Neural progenitor cell (in vitro differentiated cells): Measurements from ENCODE around the gene EIPR1. TPM values are rescaled to one million over a fixed set of nuclear protein-coding genes. Genes with fewer than 3 reads are reported as not detected.

Experiments used
- DNase-seq: peaks from one replicate; pipeline ENCODE4 v3.0.0-alpha.2; 2016; ENCODE audit warnings: low spot score
- H2AFZ ChIP-seq: fragments of 200-600 bp; sonication (generic); replicated peaks from 2 replicates; pipeline ENCODE4 v1.6.1; 2016; ENCODE audit warnings: antibody characterized with exemption
- H3F3A ChIP-seq: fragments of 200-600 bp; sonication (generic); 2 replicates; pipeline ENCODE4 v1.6.1; 2016; ENCODE audit warnings: antibody characterized with exemption, low read depth
- H3K27ac ChIP-seq: fragments of 200-600 bp; sonication (generic); 2 replicates; pipeline ENCODE4 v1.5.1; 2016; ENCODE audit warnings: mild to moderate bottlenecking
- H3K27me3 ChIP-seq: fragments of 200-600 bp; sonication (generic); 2 replicates; pipeline ENCODE4 v1.6.1; 2016; ENCODE audit warnings: mild to moderate bottlenecking, moderate library complexity
- H3K36me3 ChIP-seq: fragments of 200-600 bp; sonication (generic); 2 replicates; pipeline ENCODE4 v1.5.1; 2016
- H3K4me1 ChIP-seq: fragments of 200-600 bp; sonication (generic); 2 replicates; pipeline ENCODE4 v1.6.1; 2016; ENCODE audit warnings: mixed run types
- H3K4me2 ChIP-seq: fragments of 200-600 bp; sonication (generic); 2 replicates; pipeline ENCODE4 v1.6.1; 2016
- H3K4me3 ChIP-seq: fragments of 200-600 bp; sonication (generic); 2 replicates; pipeline ENCODE4 v1.5.1; 2016
- H3K79me2 ChIP-seq: fragments of 200-600 bp; sonication (generic); 2 replicates; pipeline ENCODE4 v1.6.1; 2016; ENCODE audit warnings: low read depth
- H3K9ac ChIP-seq: fragments of 200-600 bp; sonication (generic); 2 replicates; pipeline ENCODE4 v1.6.1; 2016
- H3K9me3 ChIP-seq: fragments of 200-600 bp; sonication (generic); 2 replicates; pipeline ENCODE4 v1.5.1; 2016; ENCODE audit warnings: low read depth
- H4K20me1 ChIP-seq: fragments of 200-600 bp; sonication (generic); 2 replicates; pipeline ENCODE4 v1.6.1; 2016; ENCODE audit warnings: low read depth
- H3K27ac Mint-ChIP-seq: 3 replicates; pipeline ENCODE4 v1.8.0; 2021; ENCODE audit warnings: mixed read lengths
- H3K27me3 Mint-ChIP-seq: 2 replicates; pipeline ENCODE4 v1.8.0; 2022; ENCODE audit warnings: low read depth, mild to moderate bottlenecking, inconsistent platforms, moderate library complexity, mixed read lengths; ENCODE audit not compliant: insufficient read depth
- H3K36me3 Mint-ChIP-seq: 3 replicates; pipeline ENCODE4 v1.8.0; 2021; ENCODE audit warnings: mixed read lengths
- H3K4me1 Mint-ChIP-seq: 3 replicates; pipeline ENCODE4 v1.8.0; 2021; ENCODE audit warnings: mixed read lengths
- H3K4me3 Mint-ChIP-seq: 3 replicates; pipeline ENCODE4 v1.8.0; 2021; ENCODE audit warnings: mild to moderate bottlenecking, moderate library complexity, mixed read lengths
- H3K9me3 Mint-ChIP-seq: 3 replicates; pipeline ENCODE4 v1.8.0; 2020; ENCODE audit warnings: mixed read lengths
- CTCF ChIP-seq: fragments of 200-600 bp; sonication (generic); IDR thresholded peaks from 2 replicates; pipeline ENCODE4 v1.5.1; 2017; ENCODE audit warnings: antibody characterized with exemption, mild to moderate bottlenecking
- EZH2 ChIP-seq: fragments of 200-600 bp; sonication (generic); IDR thresholded peaks from 2 replicates; pipeline ENCODE4 v1.6.1; 2017; ENCODE audit warnings: antibody characterized with exemption, mild to moderate bottlenecking, moderate library complexity
- EZH2phosphoT487 ChIP-seq: fragments of 200-600 bp; sonication (generic); IDR thresholded peaks from 2 replicates; pipeline ENCODE4 v1.6.1; 2017; ENCODE audit warnings: antibody characterized with exemption
- total RNA-seq: library from RNA; depleted of rRNA; stranded (reverse); fragments of >200 nt; gene quantifications from 2 replicates; pipeline ENCODE4 v1.2.3, GENCODE V29; 2015; ENCODE audit warnings: low replicate concordance

The EIPR1 gene
- total RNA-seq, 1 donor from 2014 or later: 57.1 TPM

DNA sequence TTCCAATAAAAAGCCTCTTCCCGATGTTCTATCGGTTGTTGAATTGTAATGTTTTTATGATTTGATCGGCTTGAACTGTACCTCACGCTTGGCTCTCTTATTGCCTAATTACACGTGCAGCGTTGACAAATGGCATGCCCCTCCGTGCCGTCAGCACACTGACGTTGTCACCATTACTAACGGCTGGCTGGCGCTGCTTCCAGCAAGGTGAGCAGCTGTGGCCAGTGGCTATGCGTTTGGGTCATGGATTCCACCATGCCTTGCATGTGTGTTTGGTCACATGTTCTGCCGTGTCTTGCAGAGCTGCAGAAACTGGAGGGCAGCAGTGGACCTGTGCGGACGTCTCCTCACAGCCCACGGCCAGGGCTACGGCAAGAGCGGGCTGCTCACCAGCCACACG lies 44.0 kb upstream of the EIPR1 start:
- Histone ChIP-seq H3K36me3 (no peaks in the 10 kb centered on the region), H3K4me3 (no peak overlapping the region), H3K4me2 (no peak overlapping the region), H3K27ac (no peak overlapping the region), H2AFZ (no peak overlapping the region), H4K20me1 (no peaks in the 10 kb centered on the region), H3K4me1 (no peaks in the 10 kb centered on the region), H3K9ac (no peak overlapping the region), H3K9me3 (no peaks in the 10 kb centered on the region), H3K27me3 (no peaks in the 10 kb centered on the region), H3F3A (peaks cover 5% of the 10 kb centered on the region), H3K79me2 (no peaks in the 10 kb centered on the region)
- Mint-ChIP-seq H3K27ac (no peak overlapping the region), H3K27me3 (peaks cover 6% of the 10 kb centered on the region), H3K36me3 (peaks cover 30% of the 10 kb centered on the region), H3K9me3 (no peaks in the 10 kb centered on the region), H3K4me3 (no peak overlapping the region), H3K4me1 (peaks cover 2% of the 10 kb centered on the region)
- no peak for DNase-seq
- TF ChIP-seq CTCF (no peak), EZH2 (no peak), EZH2phosphoT487 (no peak)

- Histone ChIP-seq H3K9me3 (no peaks in the 10 kb centered on the region), H3F3A (peaks cover 5% of the 10 kb centered on the region), H3K27me3 (no peaks in the 10 kb centered on the region), H3K9ac (no peak overlapping the region), H4K20me1 (no peaks in the 10 kb centered on the region), H3K4me3 (no peak overlapping the region), H3K4me2 (no peak overlapping the region), H3K27ac (no peak overlapping the region), H3K36me3 (no peaks in the 10 kb centered on the region), H3K4me1 (no peaks in the 10 kb centered on the region), H3K79me2 (no peaks in the 10 kb centered on the region), H2AFZ (no peak overlapping the region)
- H3K4me3 Mint-ChIP-seq: no peak overlapping the region
- H3K27ac Mint-ChIP-seq: no peak overlapping the region
- peaks cover 29% of the 10 kb centered on the region for H3K36me3 Mint-ChIP-seq
- no peak for DNase-seq
- peaks cover 6% of the 10 kb centered on the region for H3K27me3 Mint-ChIP-seq
- H3K4me1 Mint-ChIP-seq: peaks cover 2% of the 10 kb centered on the region
- TF ChIP-seq EZH2 (no peak), CTCF (no peak), EZH2phosphoT487 (no peak)
- no peaks in the 10 kb centered on the region for H3K9me3 Mint-ChIP-seq
Measured at GRCh38 chr2:3420769-3421397, 43.3 kb upstream of the EIPR1 start.

DNA sequence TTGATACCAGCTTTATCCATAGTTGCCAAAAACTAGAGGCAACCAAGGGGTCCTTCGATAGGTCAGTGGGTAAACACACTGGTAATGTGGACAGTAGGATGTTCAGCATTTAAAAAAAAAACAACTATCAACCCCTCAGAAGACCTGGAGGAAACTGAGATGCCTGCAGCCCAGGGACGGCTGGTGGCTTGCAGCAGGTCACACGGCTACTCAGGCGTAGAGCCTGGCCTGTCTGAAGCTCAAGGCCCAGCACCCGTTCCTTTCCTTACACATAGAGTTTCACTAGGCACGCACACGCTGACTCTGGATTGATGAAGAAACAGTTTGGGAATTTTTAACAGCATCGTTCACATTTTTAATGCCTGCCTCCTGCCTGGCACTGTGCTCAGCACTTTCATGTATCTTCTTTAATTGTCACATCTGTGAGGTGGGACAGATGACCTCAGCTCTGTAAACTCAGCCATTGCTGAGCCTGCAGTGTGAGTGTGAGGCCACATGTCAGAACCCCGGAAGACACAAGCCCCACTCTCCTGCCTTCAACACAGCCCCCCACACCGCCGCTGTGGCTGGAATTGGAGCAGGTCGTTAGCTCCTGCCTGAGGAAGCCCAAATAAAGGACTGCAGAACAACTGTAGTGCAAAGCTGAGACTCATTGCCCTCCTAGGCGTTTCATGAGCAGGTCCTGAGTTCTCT lies 42.6 kb upstream of the EIPR1 start:
- H3K4me1 Mint-ChIP-seq: peaks cover 2% of the 10 kb centered on the region
- peaks cover 6% of the 10 kb centered on the region for H3K27me3 Mint-ChIP-seq
- H3K9me3 Mint-ChIP-seq: no peaks in the 10 kb centered on the region
- H3F3A ChIP-seq: peaks cover 5% of the 10 kb centered on the region
- no peak overlapping the region for H2AFZ ChIP-seq
- H3K4me1 ChIP-seq: no peaks in the 10 kb centered on the region
- H3K27ac ChIP-seq: no peak overlapping the region
- no peaks in the 10 kb centered on the region for H3K9me3 ChIP-seq
- H3K36me3 ChIP-seq: no peaks in the 10 kb centered on the region
- H3K36me3 Mint-ChIP-seq: peaks cover 24% of the 10 kb centered on the region
- no peak for DNase-seq
- no peaks in the 10 kb centered on the region for H3K27me3 ChIP-seq
- H3K4me2 ChIP-seq: no peak overlapping the region
- no peaks in the 10 kb centered on the region for H3K79me2 ChIP-seq
- H3K4me3 Mint-ChIP-seq: no peak overlapping the region
- TF ChIP-seq EZH2: no peak
- peak overlapping the region; percentile 29 for H3K27ac Mint-ChIP-seq
- no peak overlapping the region for H3K9ac ChIP-seq
- H3K4me3 ChIP-seq: no peak overlapping the region
- no peaks in the 10 kb centered on the region for H4K20me1 ChIP-seq

- H3K27ac Mint-ChIP-seq: peak overlapping the region; percentile 53
- no peak overlapping the region for H3K4me3 ChIP-seq
- H3K27me3 ChIP-seq: no peaks in the 10 kb centered on the region
- no peak for DNase-seq
- no peaks in the 10 kb centered on the region for H3K79me2 ChIP-seq
- H3K4me2 ChIP-seq: no peak overlapping the region
- H3K9me3 ChIP-seq: no peaks in the 10 kb centered on the region
- TF ChIP-seq EZH2phosphoT487: no peak
- H3K27ac ChIP-seq: no peak overlapping the region
- peaks cover 2% of the 10 kb centered on the region for H3K4me1 Mint-ChIP-seq
- peaks cover 5% of the 10 kb centered on the region for H3F3A ChIP-seq
- no peak overlapping the region for H2AFZ ChIP-seq
- H3K36me3 ChIP-seq: no peaks in the 10 kb centered on the region
- H3K27me3 Mint-ChIP-seq: peaks cover 6% of the 10 kb centered on the region
- no peak overlapping the region for H3K9ac ChIP-seq
- H3K36me3 Mint-ChIP-seq: peaks cover 23% of the 10 kb centered on the region
- H4K20me1 ChIP-seq: no peaks in the 10 kb centered on the region
- no peaks in the 10 kb centered on the region for H3K4me1 ChIP-seq
- H3K4me3 Mint-ChIP-seq: no peak overlapping the region
- no peaks in the 10 kb centered on the region for H3K9me3 Mint-ChIP-seq
Measured at GRCh38 chr2:3418766-3419404, 41.3 kb upstream of the EIPR1 start.
